ENCODE results near the gene SCLY.
"Not testable (repeated sequence)": the region's sequence is repeated elsewhere in the genome, so short reads cannot be mapped to it uniquely, and the experiment has no call there.

Gene SCLY, protein sequence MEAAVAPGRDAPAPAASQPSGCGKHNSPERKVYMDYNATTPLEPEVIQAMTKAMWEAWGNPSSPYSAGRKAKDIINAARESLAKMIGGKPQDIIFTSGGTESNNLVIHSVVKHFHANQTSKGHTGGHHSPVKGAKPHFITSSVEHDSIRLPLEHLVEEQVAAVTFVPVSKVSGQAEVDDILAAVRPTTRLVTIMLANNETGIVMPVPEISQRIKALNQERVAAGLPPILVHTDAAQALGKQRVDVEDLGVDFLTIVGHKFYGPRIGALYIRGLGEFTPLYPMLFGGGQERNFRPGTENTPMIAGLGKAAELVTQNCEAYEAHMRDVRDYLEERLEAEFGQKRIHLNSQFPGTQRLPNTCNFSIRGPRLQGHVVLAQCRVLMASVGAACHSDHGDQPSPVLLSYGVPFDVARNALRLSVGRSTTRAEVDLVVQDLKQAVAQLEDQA

DNA sequence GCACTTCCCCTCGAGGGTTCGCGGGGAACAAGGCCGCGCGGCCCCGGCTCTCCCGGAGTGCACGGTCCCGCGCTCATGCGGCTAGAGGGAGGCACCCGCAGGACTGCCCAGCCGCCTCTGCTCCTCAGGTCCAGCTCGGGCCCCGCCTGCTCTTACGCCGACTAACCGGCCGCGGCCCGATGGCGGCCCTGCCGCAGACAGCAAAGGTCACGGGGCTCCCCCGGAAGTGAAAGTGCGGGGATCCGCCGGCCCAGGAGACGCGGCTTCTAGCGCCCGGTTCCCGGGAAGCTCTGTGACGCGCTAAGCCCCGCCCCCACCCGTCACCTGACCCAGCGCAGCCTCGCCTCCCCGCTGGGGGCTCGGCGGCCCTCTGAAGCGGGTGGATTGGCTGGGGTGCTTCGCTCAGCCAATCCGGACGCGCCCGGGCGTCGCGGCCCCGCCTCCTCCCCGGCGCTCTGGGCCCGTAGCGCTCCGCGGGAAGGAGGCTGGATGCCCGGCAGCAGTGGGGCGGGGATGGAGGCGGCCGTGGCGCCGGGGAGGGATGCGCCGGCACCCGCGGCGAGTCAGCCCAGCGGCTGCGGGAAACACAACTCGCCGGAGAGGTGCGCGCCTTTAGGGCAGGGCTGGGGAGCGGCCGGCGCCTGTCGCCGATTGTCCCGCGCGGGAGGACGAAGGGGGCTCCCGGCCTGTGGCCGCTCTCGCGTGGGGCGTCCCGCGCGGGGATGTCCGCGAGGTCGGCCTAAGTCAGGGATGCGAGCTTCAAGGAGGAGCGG lies at the start of gene SCLY:
TSS of gene SCLY (plus strand) at position 460 of the 773 bp plus-strand sequence. CDS start at position 514, 54 bp downstream.
- peak; percentile 100 for DNase-seq

- no peak for DNase-seq
These were observed 47.0 kb upstream of the SCLY start for GRCh38 chr2:238013806-238014205.

DNA sequence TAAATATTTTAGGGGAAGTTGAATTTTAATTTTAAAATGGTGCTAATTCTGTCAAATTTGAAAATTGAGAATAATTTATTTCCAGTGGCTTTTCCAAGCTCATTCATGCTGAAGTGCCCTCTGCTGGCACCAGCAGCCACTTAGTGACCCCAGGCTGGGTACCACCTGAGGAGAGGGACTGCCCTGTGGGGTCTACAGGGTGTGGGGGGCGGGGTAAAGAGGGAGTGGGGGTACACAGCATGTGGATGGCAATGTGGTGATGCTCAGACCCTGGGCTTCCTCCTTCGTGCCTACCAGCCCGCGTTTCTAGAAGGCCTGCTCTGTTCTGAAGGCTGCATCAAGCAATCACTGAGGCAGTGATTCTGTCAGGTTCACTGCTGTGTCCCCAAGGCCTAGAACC lies 45.1 kb upstream of the SCLY start:
- peak; percentile 15 for DNase-seq

DNA sequence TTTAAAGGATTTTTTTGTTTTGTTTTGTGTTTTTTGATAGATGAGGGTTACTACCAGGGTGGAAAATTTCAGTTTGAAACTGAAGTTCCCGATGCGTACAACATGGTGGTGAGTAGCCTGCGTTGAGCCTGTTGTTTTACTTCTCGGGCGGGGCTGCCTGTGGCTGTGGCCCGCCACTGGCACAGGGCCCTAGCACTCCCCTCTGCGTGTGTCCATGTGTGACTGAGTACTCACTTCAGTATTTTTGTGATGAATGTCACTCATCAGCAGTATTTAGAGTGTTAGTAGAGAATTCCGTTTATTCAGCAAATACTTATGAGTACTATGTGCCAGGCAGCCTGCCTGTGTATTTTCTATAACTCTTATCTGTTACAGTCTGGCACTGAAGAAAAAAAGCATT lies 44.3 kb upstream of the SCLY start:
- no peak for DNase-seq

GRCh38 chr2:238019962-238020361 lies 40.8 kb upstream of the SCLY start:
- DNase-seq, result no peak

- no peak for DNase-seq
These were observed 40.0 kb upstream of the SCLY start for GRCh38 chr2:238020816-238021215.

GRCh38 chr2:238021327-238021726 lies 39.5 kb upstream of the SCLY start:
- peak; percentile 32 for DNase-seq

DNA sequence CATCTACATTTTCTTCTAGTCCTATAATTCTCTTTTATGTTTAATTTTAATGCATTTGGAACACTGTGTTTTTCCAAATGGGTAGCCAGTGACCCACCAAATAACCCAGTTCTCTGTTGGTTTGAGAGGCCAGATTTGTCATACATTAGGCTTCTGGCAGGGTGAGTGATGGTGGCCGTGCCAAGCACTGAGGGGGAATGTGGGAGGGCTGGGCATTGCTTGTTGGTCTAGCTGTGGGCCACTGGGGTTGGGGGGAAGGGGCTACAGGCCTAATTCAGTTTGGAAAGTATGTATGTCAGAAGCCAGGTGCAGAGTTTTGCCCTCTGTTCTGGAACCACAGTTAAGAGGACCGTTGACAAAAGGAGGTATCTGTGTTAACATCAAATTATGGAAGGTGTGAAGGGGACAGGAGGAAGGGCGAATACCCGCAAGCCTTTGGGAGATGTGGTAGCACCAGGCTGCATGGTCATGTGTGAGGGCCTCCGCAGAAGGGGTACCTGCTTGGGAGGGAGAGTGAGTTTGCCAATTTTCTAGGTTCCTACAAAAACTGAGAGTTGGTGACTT lies 38.1 kb upstream of the SCLY start:
- DNase-seq, result no peak

DNA sequence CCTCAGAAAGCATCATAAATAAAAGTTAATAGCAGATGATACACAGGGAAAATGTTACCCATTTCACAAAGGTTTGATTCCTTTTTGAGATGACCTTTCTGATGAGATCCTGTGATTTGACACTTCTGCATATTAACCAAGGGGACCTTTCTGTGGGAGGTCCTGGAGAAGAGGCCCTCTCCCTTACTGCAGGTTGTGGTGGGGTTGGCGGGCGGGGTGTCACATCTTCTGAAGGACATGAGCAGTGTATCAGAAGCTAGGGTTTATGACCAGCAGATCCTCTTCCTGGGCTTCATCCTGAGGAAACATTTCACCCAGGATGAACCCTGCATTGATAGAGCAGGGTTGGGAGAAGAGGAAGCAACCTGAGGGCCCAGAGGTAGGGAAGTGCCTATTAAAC lies 37.2 kb upstream of the SCLY start:
- DNase-seq, result no peak

DNA sequence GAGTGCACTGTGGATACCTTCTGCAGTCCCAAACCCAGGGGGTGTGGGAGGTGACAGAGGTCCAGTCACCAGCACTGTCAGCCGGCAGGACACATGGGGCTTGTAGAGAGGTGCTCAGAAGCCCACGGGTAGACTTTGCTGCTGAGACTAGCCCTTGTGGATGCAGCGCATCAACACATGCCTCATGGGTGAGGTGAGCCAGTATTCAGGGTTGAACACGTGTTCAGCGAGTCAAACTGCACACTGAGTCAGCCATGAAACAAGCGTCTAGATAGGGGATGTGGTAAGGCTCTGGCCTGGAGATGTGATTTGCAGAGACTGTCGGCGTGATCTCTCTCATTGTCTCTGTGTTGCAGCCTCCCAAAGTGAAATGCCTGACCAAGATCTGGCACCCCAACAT lies 35.8 kb upstream of the SCLY start:
- DNase-seq, result no peak

DNA sequence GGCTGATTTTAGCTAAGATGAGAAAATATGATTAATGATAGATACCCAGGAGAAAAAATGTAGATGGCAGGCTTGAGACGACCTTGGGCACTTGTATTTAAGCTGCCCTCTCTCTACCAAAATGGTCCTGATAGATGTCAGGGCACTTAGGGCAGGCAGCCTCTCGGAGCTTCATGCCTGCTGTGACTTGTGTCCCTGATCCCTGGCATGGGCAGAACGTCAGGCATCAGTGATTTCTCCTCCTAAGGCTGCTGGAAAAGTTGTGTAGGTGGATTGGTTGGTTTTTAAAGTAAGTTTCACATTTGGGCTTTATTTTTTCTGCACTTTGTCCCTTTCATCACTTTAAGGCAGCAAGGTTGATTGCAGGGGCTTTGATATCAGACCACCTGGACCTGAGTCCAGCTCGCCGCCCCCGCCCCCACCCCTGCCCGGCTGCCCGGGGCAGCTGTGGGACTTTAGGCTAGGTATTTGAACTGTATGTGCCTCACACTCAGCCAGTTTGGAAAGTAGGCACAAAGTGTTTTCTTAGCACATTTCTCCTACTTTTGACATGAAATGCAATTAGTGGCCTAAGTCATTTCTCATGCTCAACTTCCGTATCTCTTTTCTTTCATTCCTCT lies 35.0 kb upstream of the SCLY start:
- no peak for DNase-seq

DNA sequence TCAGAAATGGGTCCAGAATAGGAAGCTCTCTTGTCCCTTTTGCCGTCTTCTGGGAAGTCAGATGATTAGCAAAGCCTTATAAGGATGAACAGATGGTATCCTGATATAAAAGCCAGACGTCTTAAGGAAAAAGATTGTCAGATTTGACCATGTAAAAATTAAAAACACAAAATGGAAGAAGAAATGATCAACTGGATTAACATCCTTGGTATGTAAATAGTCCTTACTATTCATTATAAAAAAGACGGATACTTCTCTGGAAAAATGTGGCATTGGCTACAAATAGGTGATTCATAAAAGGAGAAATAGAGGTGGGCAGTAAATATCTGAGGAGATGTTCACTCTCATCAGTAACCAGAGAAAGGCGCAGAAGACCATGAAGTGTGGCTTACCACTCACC lies 33.7 kb upstream of the SCLY start:
- DNase-seq, result no peak

- no peak for DNase-seq
These were observed 33.0 kb upstream of the SCLY start for GRCh38 chr2:238027591-238028415.

DNA sequence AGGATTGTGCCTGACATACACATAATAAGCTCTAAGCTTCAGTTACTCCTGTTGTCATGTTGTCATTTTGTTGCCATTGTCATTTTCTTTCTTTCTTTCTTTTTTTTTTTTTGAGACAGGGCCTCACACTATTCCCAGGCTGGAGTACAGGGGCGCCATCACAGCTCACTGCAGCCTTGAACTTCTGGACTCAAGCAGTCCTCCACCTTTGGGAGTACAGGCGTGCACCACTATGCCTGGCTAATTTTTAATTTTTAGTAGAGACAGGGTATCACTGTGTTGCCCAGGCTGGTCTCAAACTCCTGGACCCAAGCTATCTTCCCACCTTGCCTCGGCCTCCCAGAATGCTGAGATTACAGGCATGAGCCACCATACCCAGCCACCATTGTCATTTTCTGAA lies 30.9 kb upstream of the SCLY start:
- DNase-seq, result no peak

GRCh38 chr2:238030422-238031155 lies 30.2 kb upstream of the SCLY start:
- DNase-seq, result no peak

DNA sequence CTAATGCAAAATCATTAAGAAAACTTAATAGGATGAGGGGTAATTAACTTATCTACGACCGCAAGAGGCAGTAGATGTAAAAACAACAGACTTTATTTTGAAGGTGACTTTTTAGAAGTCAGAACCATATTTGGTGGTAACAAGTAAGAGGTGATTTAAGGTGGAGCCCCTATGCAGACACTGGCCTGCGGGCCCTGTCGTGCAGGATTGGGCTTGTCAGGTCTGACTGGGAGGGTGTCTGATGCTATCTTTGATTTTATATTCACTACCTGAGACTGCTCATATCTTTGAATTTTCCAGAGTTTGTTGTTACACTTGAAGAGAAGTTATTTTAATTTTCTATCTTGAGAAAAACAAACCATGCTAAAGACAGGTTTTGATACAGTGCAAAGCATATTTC lies 29.1 kb upstream of the SCLY start:
- no peak for DNase-seq

GRCh38 chr2:238032755-238033337 lies 28.0 kb upstream of the SCLY start:
- no peak for DNase-seq

DNA sequence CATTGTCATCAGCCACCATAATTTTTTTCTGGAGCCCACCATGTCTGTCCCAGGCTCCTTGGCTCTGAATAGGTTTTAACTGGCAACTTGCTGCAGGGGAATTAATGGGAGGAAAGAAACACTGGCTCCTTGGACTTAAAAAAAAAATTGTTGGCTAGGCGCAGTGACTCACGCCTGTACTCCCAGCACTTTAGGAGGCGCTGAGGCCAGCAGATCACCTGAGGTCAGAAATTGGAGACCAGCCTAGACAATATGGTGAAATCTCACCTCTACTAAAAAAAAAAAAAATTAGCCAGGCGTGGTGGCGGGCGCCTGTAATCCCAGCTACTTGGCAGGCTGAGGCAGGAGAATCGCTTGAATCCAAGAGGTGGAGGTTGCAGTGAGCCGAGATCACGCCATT lies 26.8 kb upstream of the SCLY start:
- DNase-seq, result not testable (repeated sequence)

DNA sequence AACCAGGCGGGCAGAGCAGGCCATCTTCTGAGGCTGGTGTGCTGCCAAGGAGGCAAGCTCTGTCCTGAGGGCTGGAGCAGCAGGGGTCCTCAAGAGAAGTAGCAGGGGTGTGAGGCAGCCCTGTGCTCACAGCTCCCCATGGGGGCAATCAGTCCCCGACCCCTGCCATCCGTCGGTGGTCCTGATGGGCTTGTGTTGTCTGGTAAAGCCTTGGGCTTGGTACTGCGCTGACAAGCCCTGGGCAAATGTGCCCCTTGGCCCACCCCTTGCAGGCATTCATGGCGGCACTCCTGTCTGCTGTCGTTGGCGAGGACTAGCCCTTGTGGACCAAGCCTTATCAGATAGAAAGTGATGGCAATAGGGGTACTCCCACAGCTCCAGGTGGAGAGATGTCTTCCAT lies 22.6 kb upstream of the SCLY start:
- DNase-seq, result no peak

DNA sequence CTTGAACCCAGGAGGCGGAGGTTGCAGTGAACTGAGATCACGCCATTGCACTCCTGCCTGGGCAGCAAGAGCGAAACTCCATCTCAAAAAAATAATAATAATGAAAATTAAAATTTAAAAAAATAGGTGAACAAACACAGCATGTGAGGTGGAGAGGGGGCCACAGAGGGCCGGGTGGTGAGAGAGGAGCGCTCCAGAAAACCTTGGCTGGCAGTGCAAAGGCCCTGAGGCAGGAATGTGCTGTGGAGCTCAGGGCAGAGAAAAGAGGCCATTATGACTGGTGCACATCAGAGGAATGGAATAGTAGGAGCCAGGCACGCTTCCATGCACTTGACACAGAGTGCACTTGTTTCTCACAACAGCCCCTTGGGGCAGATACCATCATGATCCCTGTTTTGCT lies 21.6 kb upstream of the SCLY start:
- no peak for DNase-seq

GRCh38 chr2:238039985-238040384 lies 20.8 kb upstream of the SCLY start:
- no peak for DNase-seq

All from DMS53 (cell line).